SK-N-SH (cell line): ENCODE results near the gene ZNF185. TPM values are rescaled to one million over a fixed set of nuclear protein-coding genes. Genes with fewer than 3 reads are reported as not detected.

Source experiments
- CTCF ChIA-PET: fragments of 300-600, 350-600 bp; formaldehyde crosslinking; extraction: SDS; loops from one replicate; lab custom pipeline; 2021; lab: Yijun Ruan, JAX
- POLR2A ChIA-PET: fragments of 350-600 bp; sonication (Branson Sonifier 250); formaldehyde crosslinking; extraction: SDS; loops from one replicate; lab custom pipeline; 2020; ENCODE audit warnings: antibody characterized with exemption, inconsistent platforms; lab: Yijun Ruan, JAX
- DNase-seq: peaks from one replicate; pipeline ENCODE4 v3.0.0; 2012
- H2AFZ ChIP-seq: fragments of 200-600 bp; sonication (generic); 2 replicates; pipeline ENCODE4 v1.8.1; 2016; ENCODE audit warnings: antibody characterized with exemption, mild to moderate bottlenecking, low read depth
- H3F3A ChIP-seq: fragments of 200-600 bp; sonication (generic); replicated peaks from 2 replicates; pipeline ENCODE3; 2016; ENCODE audit warnings: antibody characterized with exemption, mild to moderate bottlenecking; ENCODE audit not compliant: insufficient read depth
- H3K27ac ChIP-seq, 2 experiments: fragments of 200-500 bp in 1 of 2; fragments of 200-600 bp in 1 of 2; sonication (Bioruptor generic) in 1 of 2; sonication (generic), shearing (Covaris generic) in 1 of 2; 2 replicates each; pipeline versions ENCODE4 v1.5.1 to v1.6.1; 2014 to 2016; ENCODE audit warnings: low read depth in 2 of 2, inconsistent platforms in 1 of 2, low read length in 1 of 2, mild to moderate bottlenecking in 1 of 2, mixed read lengths in 1 of 2
- H3K27me3 ChIP-seq: fragments of 200-600 bp; sonication (generic), shearing (Covaris generic); 2 replicates; pipeline ENCODE4 v1.6.1; 2016; ENCODE audit warnings: mixed run types; ENCODE audit not compliant: insufficient read depth
- H3K36me3 ChIP-seq, 2 experiments: fragments of 200-500 bp in 1 of 2; fragments of 200-600 bp in 1 of 2; sonication (Bioruptor generic) in 1 of 2; sonication (generic) in 1 of 2; replicated peaks in 1 of 2; 2 replicates each; pipeline versions ENCODE3 to v1.5.1; 2014 to 2016; ENCODE audit warnings: low read length in 1 of 2, mild to moderate bottlenecking in 1 of 2; ENCODE audit not compliant: insufficient read depth in 2 of 2, control insufficient read depth in 1 of 2
- H3K4me1 ChIP-seq, 2 experiments: fragments of 200-500 bp in 1 of 2; fragments of 200-600 bp in 1 of 2; sonication (Bioruptor generic) in 1 of 2; sonication (generic), shearing (Covaris generic) in 1 of 2; 2 replicates each; pipeline versions ENCODE4 v1.5.1 to v1.6.1; 2014 to 2016; ENCODE audit warnings: low read depth in 1 of 2, low read length in 1 of 2, mixed run types in 1 of 2; ENCODE audit not compliant: insufficient read depth in 2 of 2, control insufficient read depth in 1 of 2
- H3K4me2 ChIP-seq: fragments of 200-600 bp; sonication (generic), shearing (Covaris generic); 2 replicates; pipeline ENCODE4 v1.6.1; 2017; ENCODE audit warnings: mixed run types
- H3K4me3 ChIP-seq, 2 experiments: fragments of 200-500 bp in 1 of 2; fragments of 200-600 bp in 1 of 2; sonication (Bioruptor generic) in 1 of 2; sonication (generic), shearing (Covaris generic) in 1 of 2; 2 replicates each; pipeline versions ENCODE4 v1.5.1 to v1.8.1; 2014 to 2016; ENCODE audit warnings: low read depth in 2 of 2, inconsistent platforms in 1 of 2, low read length in 1 of 2, mild to moderate bottlenecking in 1 of 2, mixed read lengths in 1 of 2, moderate library complexity in 1 of 2
- H3K79me2 ChIP-seq: fragments of 200-600 bp; sonication (generic); 2 replicates; pipeline ENCODE4 v1.8.1; 2017; ENCODE audit warnings: mild to moderate bottlenecking; ENCODE audit not compliant: insufficient read depth
- H3K9ac ChIP-seq: fragments of 200-600 bp; sonication (generic); 2 replicates; pipeline ENCODE4 v1.6.1; 2017; ENCODE audit warnings: mixed run types
- H3K9me2 ChIP-seq: fragments of 200-600 bp; sonication (generic); 2 replicates; pipeline ENCODE4 v1.6.1; 2017; ENCODE audit warnings: mixed run types
- H3K9me3 ChIP-seq: fragments of 200-600 bp; sonication (generic); 2 replicates; pipeline ENCODE4 v1.6.1; 2017; ENCODE audit warnings: mixed run types, mild to moderate bottlenecking, moderate library complexity
- H4K20me1 ChIP-seq: fragments of 200-600 bp; sonication (generic); 2 replicates; pipeline ENCODE4 v1.6.1; 2017; ENCODE audit warnings: mild to moderate bottlenecking, mixed run types; ENCODE audit not compliant: insufficient read depth
- EZH2phosphoT487 ChIP-seq: fragments of 200-600 bp; sonication (generic); IDR thresholded peaks from 2 replicates; pipeline ENCODE4 v1.6.1; 2017; ENCODE audit warnings: low read depth, mixed run types, mild to moderate bottlenecking, antibody characterized with exemption, moderate library complexity, borderline replicate concordance
- FOSL2 ChIP-seq: IDR thresholded peaks from 2 replicates; pipeline ENCODE4 v1.4.0; 2012; ENCODE audit warnings: low read depth, mild to moderate bottlenecking, moderate library complexity, borderline replicate concordance
- FOXM1 ChIP-seq: IDR thresholded peaks from 2 replicates; pipeline ENCODE4 v1.4.0; 2012; ENCODE audit warnings: low read depth, mild to moderate bottlenecking
- GATA2 ChIP-seq: sonication (generic); formaldehyde crosslinking; IDR thresholded peaks from 2 replicates; pipeline ENCODE4 v1.5.0; 2020; ENCODE audit warnings: mild to moderate bottlenecking, missing genetic modification reagents
- MEF2A ChIP-seq: IDR thresholded peaks from 2 replicates; pipeline ENCODE4 v1.4.0; 2012; ENCODE audit warnings: low read depth, borderline replicate concordance
- RAD21 ChIP-seq: IDR thresholded peaks from 2 replicates; pipeline ENCODE4 v1.6.1; 2012; ENCODE audit warnings: mild to moderate bottlenecking, low read length
- RCOR1 ChIP-seq: fragments of 150-350 bp; IDR thresholded peaks from 2 replicates; pipeline ENCODE4 v1.6.1; 2017; ENCODE audit warnings: antibody characterized with exemption, low read length
- RXRA ChIP-seq: IDR thresholded peaks from 2 replicates; pipeline ENCODE4 v1.4.0; 2012; ENCODE audit warnings: low read depth, mild to moderate bottlenecking, borderline replicate concordance
- SMC3 ChIP-seq: IDR thresholded peaks from 2 replicates; pipeline ENCODE4 v1.6.1; 2012; ENCODE audit warnings: low read depth, low read length, improper control_type of control experiment
- TEAD4 ChIP-seq: IDR thresholded peaks from 2 replicates; pipeline ENCODE4 v1.4.0; 2012; ENCODE audit warnings: mild to moderate bottlenecking, borderline replicate concordance; ENCODE audit not compliant: insufficient read depth
- YY1 ChIP-seq: IDR thresholded peaks from 2 replicates; pipeline ENCODE4 v1.4.0; 2012; ENCODE audit warnings: low read depth, mild to moderate bottlenecking
- WGBS: methylation state at CpG from one replicate; pipeline ENCODE4 v1.1.6; 2017; ENCODE audit warnings: low lambda C conversion rate; 5-methylcytosine and 5-hydroxymethylcytosine counted together
- polyA plus RNA-seq, 3 experiments: library from polyadenylated mRNA; depleted of rRNA; stranded (reverse); fragments of >200 nt; gene quantifications; 2 replicates each; pipeline ENCODE4 v1.2.3, GENCODE V29; 2012
- TF ChIP-seq, protein P1 (sequence below): IDR thresholded peaks from 2 replicates; pipeline ENCODE4 v1.4.0; 2012; ENCODE audit warnings: low read depth, borderline replicate concordance
- TF ChIP-seq, protein P2 (sequence below): fragments of 200-600 bp; sonication (generic); IDR thresholded peaks from 2 replicates; pipeline ENCODE4 v1.6.1; 2017; ENCODE audit warnings: antibody characterized with exemption, mild to moderate bottlenecking, moderate library complexity
- TF ChIP-seq, protein P3 (sequence below): fragments of 150-350 bp; IDR thresholded peaks from 2 replicates; pipeline ENCODE4 v1.6.1; 2017; ENCODE audit warnings: antibody characterized with exemption, low read length, low read depth, borderline replicate concordance
- TF ChIP-seq, protein P4 (sequence below): IDR thresholded peaks from 2 replicates; pipeline ENCODE4 v1.6.1; 2012; ENCODE audit warnings: mild to moderate bottlenecking, low read depth, low read length, moderate library complexity

The ZNF185 gene
- polyA plus RNA-seq, 1 of the 3 experiments (the other 2 are of a cell fraction), result 10.3 TPM

DNA sequence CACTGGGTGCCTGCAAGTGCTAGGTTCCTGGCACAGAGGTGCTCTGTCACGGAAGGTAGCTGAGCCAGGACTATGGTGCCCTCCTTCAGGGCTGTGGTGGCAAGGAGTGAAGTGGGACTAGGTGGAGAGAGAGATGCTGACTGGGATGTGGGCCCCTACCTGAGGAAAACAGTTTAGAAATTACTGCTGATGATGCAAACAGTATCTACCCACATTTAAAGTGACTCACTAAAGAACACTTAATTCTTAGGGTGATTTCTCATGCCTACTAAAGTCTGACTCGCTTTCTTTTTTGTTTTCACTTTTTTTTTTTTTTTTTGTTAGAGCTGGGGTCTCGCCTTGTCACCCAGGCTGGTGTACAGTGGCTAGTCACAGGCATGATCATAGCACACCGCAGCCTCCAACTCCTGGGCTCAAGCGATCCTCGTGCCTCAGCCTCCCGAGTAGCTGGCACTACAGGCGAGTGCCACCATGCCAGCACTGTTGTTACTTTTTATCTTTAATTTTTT, 3.1 kb downstream of the ZNF185 start:
- CTCF ChIA-PET, result interaction anchor here (1.2 to 5.2 kb wide), 3 partner anchors 15 to 41 kb away, joined by 3 to 37 read pairs (median 4); no protein-coding TSS in a partner anchor
- no peaks in the 10 kb centered on the region for H4K20me1 ChIP-seq
- H3F3A ChIP-seq, result peaks cover 4% of the 10 kb centered on the region
- peaks cover 6 to 13% of the 10 kb centered on the region in 2 experiments; a peak in 2 of 4 replicates for H3K4me1 ChIP-seq
- no peaks in the 10 kb centered on the region for H3K79me2 ChIP-seq
- DNase-seq, result no peak
- H3K9me2 ChIP-seq, result no peaks in the 10 kb centered on the region
- POLR2A ChIA-PET, result no interaction called here
- TF ChIP-seq, protein P1, sequence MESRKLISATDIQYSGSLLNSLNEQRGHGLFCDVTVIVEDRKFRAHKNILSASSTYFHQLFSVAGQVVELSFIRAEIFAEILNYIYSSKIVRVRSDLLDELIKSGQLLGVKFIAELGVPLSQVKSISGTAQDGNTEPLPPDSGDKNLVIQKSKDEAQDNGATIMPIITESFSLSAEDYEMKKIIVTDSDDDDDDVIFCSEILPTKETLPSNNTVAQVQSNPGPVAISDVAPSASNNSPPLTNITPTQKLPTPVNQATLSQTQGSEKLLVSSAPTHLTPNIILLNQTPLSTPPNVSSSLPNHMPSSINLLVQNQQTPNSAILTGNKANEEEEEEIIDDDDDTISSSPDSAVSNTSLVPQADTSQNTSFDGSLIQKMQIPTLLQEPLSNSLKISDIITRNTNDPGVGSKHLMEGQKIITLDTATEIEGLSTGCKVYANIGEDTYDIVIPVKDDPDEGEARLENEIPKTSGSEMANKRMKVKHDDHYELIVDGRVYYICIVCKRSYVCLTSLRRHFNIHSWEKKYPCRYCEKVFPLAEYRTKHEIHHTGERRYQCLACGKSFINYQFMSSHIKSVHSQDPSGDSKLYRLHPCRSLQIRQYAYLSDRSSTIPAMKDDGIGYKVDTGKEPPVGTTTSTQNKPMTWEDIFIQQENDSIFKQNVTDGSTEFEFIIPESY, result no peak
- TF ChIP-seq, protein P2, sequence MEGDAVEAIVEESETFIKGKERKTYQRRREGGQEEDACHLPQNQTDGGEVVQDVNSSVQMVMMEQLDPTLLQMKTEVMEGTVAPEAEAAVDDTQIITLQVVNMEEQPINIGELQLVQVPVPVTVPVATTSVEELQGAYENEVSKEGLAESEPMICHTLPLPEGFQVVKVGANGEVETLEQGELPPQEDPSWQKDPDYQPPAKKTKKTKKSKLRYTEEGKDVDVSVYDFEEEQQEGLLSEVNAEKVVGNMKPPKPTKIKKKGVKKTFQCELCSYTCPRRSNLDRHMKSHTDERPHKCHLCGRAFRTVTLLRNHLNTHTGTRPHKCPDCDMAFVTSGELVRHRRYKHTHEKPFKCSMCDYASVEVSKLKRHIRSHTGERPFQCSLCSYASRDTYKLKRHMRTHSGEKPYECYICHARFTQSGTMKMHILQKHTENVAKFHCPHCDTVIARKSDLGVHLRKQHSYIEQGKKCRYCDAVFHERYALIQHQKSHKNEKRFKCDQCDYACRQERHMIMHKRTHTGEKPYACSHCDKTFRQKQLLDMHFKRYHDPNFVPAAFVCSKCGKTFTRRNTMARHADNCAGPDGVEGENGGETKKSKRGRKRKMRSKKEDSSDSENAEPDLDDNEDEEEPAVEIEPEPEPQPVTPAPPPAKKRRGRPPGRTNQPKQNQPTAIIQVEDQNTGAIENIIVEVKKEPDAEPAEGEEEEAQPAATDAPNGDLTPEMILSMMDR, result no peak
- no peak for TF ChIP-seq RAD21
- TF ChIP-seq YY1, result no peak
- no peak for TF ChIP-seq FOSL2
- TF ChIP-seq RCOR1, result no peak
- TF ChIP-seq, protein P3, sequence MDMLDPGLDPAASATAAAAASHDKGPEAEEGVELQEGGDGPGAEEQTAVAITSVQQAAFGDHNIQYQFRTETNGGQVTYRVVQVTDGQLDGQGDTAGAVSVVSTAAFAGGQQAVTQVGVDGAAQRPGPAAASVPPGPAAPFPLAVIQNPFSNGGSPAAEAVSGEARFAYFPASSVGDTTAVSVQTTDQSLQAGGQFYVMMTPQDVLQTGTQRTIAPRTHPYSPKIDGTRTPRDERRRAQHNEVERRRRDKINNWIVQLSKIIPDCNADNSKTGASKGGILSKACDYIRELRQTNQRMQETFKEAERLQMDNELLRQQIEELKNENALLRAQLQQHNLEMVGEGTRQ, result no peak
- no peak for TF ChIP-seq MEF2A
- TF ChIP-seq FOXM1, result no peak
- TF ChIP-seq RXRA, result no peak
- TF ChIP-seq GATA2, result no peak
- no peak for TF ChIP-seq SMC3
- TF ChIP-seq TEAD4, result no peak
- TF ChIP-seq, protein P4, sequence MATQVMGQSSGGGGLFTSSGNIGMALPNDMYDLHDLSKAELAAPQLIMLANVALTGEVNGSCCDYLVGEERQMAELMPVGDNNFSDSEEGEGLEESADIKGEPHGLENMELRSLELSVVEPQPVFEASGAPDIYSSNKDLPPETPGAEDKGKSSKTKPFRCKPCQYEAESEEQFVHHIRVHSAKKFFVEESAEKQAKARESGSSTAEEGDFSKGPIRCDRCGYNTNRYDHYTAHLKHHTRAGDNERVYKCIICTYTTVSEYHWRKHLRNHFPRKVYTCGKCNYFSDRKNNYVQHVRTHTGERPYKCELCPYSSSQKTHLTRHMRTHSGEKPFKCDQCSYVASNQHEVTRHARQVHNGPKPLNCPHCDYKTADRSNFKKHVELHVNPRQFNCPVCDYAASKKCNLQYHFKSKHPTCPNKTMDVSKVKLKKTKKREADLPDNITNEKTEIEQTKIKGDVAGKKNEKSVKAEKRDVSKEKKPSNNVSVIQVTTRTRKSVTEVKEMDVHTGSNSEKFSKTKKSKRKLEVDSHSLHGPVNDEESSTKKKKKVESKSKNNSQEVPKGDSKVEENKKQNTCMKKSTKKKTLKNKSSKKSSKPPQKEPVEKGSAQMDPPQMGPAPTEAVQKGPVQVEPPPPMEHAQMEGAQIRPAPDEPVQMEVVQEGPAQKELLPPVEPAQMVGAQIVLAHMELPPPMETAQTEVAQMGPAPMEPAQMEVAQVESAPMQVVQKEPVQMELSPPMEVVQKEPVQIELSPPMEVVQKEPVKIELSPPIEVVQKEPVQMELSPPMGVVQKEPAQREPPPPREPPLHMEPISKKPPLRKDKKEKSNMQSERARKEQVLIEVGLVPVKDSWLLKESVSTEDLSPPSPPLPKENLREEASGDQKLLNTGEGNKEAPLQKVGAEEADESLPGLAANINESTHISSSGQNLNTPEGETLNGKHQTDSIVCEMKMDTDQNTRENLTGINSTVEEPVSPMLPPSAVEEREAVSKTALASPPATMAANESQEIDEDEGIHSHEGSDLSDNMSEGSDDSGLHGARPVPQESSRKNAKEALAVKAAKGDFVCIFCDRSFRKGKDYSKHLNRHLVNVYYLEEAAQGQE, result no peak
- TF ChIP-seq EZH2phosphoT487, result no peak
- no peak overlapping the region for H2AFZ ChIP-seq
- no peaks in the 10 kb centered on the region; the same call in 1 of the 2 replicates for H3K27me3 ChIP-seq
- H3K4me2 ChIP-seq, result no peak overlapping the region
- H3K9me3 ChIP-seq, result no peaks in the 10 kb centered on the region
- 66% methylated on average over 8 of the region's 8 CpGs for WGBS
- no peak overlapping the region for H3K9ac ChIP-seq
- H3K27ac ChIP-seq, result no peak overlapping the region
- H3K4me3 ChIP-seq, result no peak overlapping the region
- no peaks in the 10 kb centered on the region for H3K36me3 ChIP-seq
